ENCODE data around the gene SEMA3F.

The SEMA3F gene

DNA sequence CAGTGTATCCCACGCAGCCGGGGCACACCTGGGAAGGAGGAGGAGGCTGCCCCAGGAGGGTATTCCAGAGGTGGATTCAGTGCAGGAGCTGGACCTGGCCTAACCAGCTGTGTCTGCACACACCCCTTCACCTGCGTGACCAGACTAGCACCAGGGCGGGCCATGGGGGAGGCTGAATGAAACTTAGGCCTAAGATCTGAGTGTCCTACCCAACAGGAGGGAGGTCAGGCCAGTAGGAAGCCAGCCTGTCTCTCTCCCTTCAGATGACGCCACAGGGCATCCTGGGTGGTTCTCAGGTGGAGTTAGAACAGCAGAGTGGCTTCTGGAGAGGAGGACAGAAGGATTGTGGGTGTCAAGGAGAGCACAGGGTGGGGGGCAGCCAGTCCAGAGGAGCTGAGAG is 3.4 kb upstream of the SEMA3F start:
- CTCF ChIA-PET: interaction anchor here (1.2 kb wide), 1 partner anchor 14 kb away, joined by 3 read pairs; no protein-coding TSS in a partner anchor
- no peak for DNase-seq (ENCODE audit: extremely low spot score)
- TF ChIP-seq TARDBP (IDR thresholded peaks at IDR 0.05): no peak
- no peak for TF ChIP-seq FOXK2 (IDR thresholded peaks at IDR 0.05)
- no peak for TF ChIP-seq FOXA1 (IDR thresholded peaks at IDR 0.05)
- TF ChIP-seq BHLHE40 (IDR thresholded peaks at IDR 0.05; ENCODE audit: borderline replicate concordance): no peak
- TF ChIP-seq CTBP1 (IDR thresholded peaks at IDR 0.05; ENCODE audit: borderline replicate concordance): no peak
- TF ChIP-seq NFRKB (IDR thresholded peaks at IDR 0.05): no peak
- no peak for TF ChIP-seq LEF1 (IDR thresholded peaks at IDR 0.05; ENCODE audit: borderline replicate concordance)
- no peak for TF ChIP-seq SUZ12 (IDR thresholded peaks at IDR 0.05)
- TF ChIP-seq HDGF (IDR thresholded peaks at IDR 0.05; ENCODE audit: borderline replicate concordance): no peak
- TF ChIP-seq, protein P1, sequence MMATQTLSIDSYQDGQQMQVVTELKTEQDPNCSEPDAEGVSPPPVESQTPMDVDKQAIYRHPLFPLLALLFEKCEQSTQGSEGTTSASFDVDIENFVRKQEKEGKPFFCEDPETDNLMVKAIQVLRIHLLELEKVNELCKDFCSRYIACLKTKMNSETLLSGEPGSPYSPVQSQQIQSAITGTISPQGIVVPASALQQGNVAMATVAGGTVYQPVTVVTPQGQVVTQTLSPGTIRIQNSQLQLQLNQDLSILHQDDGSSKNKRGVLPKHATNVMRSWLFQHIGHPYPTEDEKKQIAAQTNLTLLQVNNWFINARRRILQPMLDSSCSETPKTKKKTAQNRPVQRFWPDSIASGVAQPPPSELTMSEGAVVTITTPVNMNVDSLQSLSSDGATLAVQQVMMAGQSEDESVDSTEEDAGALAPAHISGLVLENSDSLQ (IDR thresholded peaks at IDR 0.05): no peak
- TF ChIP-seq L3MBTL2 (conservative IDR thresholded peaks at IDR 0.05): no peak
- TF ChIP-seq ZNF384 (IDR thresholded peaks at IDR 0.05): no peak
- no peak for TF ChIP-seq SP1 (IDR thresholded peaks at IDR 0.05)
- no peak for TF ChIP-seq ELF4 (IDR thresholded peaks at IDR 0.05)
- no peak for TF ChIP-seq ARNT (IDR thresholded peaks at IDR 0.05)
- no peak for TF ChIP-seq FOXM1 (IDR thresholded peaks at IDR 0.05; ENCODE audit: borderline replicate concordance)
- POLR2A ChIA-PET: interaction anchor here (1.1 kb wide), 1 partner anchor 13 kb away, joined by 3 read pairs; no protein-coding TSS in a partner anchor

DNA sequence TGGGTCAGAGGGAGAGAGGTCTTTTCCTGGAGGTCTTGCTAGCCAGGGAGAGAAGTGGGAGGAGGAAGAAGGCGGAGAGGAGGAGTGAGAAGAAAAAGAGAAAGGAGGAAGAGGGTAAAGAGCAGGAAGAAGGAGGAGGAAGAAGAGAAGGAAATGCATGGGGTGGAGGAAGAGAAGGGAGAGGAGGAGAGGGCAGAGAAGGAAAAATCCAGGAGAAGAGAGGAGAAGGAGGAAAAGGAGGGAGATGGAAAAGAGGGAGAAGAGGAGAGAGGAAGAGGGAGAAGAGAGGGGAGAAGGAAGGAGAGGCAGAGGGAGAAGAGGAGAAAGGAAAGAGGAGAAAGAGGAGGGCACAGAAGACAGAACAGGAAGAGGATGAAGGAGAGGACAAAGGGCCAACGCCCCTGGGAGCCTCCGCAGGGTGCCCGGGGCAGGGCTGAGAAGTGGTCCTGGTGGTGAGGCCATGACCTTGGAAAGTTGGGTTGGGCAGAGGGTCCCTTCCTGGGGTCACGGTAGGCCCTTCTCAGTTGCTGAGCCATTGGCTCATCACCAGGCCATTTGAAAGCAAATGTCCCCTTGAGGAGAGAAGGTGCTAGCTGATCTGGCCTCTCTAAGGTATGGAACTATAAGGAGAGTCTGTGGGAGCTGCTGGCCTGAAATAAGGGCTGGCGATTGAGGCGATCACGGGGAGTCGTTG is 1.2 kb upstream of the SEMA3F start:
- ChIA-PET POLR2A (interaction anchor here (0.7 to 2.2 kb wide), 3 partner anchors 28 to 32 kb away, joined by 3 to 8 read pairs (median 4); no protein-coding TSS in a partner anchor), CTCF (interaction anchor here (0.7 to 1.7 kb wide), 3 partner anchors 31 to 351 kb away, joined by 3 to 5 read pairs (median 3); no protein-coding TSS in a partner anchor)

DNA sequence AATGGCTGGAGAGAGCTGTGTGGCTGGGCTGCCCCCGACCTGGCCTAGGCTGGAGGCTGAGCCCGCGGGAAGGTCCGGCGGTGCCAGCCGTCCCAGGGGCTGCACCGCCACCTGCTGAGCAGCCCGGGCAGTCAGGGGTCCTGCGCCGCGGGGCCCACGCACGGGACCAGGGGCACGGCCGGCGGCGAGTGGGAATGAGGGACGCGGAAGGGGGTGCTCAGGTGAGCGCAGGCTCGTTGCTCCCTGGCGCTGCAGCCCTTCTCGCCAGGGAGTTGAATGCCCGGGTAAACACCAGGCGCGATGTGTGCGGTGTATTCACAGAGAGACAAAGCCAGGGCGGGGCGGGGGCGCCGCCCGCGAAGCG is 666 bp upstream of the SEMA3F start:
- ChIA-PET CTCF (interaction anchor here (1.7 kb wide), 1 partner anchor 35 kb away, joined by 5 read pairs; no protein-coding TSS in a partner anchor), POLR2A (interaction anchor here (0.9 to 2.2 kb wide), 2 partner anchors 29 to 32 kb away, joined by 4 to 8 read pairs; no protein-coding TSS in a partner anchor)

More for the DNA sequence above, 1.2 kb upstream of the SEMA3F start:
- DNase-seq (ENCODE audit: extremely low spot score): no peak
- TF ChIP-seq NFRKB (IDR thresholded peaks at IDR 0.05) (no peak), TARDBP (IDR thresholded peaks at IDR 0.05) (no peak), FOXM1 (IDR thresholded peaks at IDR 0.05; ENCODE audit: borderline replicate concordance) (no peak), FOXA1 (IDR thresholded peaks at IDR 0.05) (no peak), LEF1 (IDR thresholded peaks at IDR 0.05; ENCODE audit: borderline replicate concordance) (no peak), SP1 (IDR thresholded peaks at IDR 0.05) (no peak), ELF4 (IDR thresholded peaks at IDR 0.05) (no peak), FOXK2 (IDR thresholded peaks at IDR 0.05) (no peak), L3MBTL2 (conservative IDR thresholded peaks at IDR 0.05) (no peak)

DNA sequence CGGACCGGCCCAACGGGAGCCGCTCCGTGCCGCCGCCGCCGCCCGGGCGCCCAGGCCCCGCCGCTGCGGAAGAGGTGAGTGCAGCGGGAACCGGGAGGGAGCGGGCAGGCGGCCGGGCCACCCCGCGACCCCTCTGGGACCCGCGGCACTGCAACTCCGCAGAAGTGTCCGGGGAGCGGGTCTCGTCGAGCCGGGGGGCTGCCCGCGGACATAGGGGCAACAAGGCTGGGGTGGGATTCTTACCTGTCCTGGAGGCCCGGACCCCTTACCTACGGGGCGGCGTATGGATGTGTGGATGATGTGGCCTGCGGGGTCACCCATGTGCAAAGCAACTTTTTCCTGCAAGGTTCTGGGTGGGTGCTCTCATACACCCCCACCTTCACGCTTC is 361 bp downstream of the SEMA3F start:
- DNase-seq (ENCODE audit: extremely low spot score): no peak
- CTCF ChIA-PET: no interaction called here
- POLR2A ChIA-PET: interaction anchor here (1.3 kb wide), 1 partner anchor 32 kb away, joined by 3 read pairs; no protein-coding TSS in a partner anchor
- TF ChIP-seq ZNF384 (IDR thresholded peaks at IDR 0.05): no peak
- no peak for TF ChIP-seq LEF1 (IDR thresholded peaks at IDR 0.05; ENCODE audit: borderline replicate concordance)
- no peak for TF ChIP-seq FOXK2 (IDR thresholded peaks at IDR 0.05)
- no peak for TF ChIP-seq SP1 (IDR thresholded peaks at IDR 0.05)
- TF ChIP-seq SUZ12 (IDR thresholded peaks at IDR 0.05): no peak
- no peak for TF ChIP-seq CTBP1 (IDR thresholded peaks at IDR 0.05; ENCODE audit: borderline replicate concordance)
- TF ChIP-seq, protein P1 (IDR thresholded peaks at IDR 0.05): no peak
- TF ChIP-seq FOXA1 (IDR thresholded peaks at IDR 0.05): no peak
- TF ChIP-seq FOXM1 (IDR thresholded peaks at IDR 0.05; ENCODE audit: borderline replicate concordance): no peak

More for the DNA sequence above, 666 bp upstream of the SEMA3F start:
- no peak for DNase-seq (ENCODE audit: extremely low spot score)
- no peak for TF ChIP-seq ZNF384 (IDR thresholded peaks at IDR 0.05)
- no peak for TF ChIP-seq FOXM1 (IDR thresholded peaks at IDR 0.05; ENCODE audit: borderline replicate concordance)
- no peak for TF ChIP-seq FOXK2 (IDR thresholded peaks at IDR 0.05)
- TF ChIP-seq FOXA1 (IDR thresholded peaks at IDR 0.05): no peak
- no peak for TF ChIP-seq SP1 (IDR thresholded peaks at IDR 0.05)
- no peak for TF ChIP-seq BHLHE40 (IDR thresholded peaks at IDR 0.05; ENCODE audit: borderline replicate concordance)
- no peak for TF ChIP-seq SUZ12 (IDR thresholded peaks at IDR 0.05)
- no peak for TF ChIP-seq TARDBP (IDR thresholded peaks at IDR 0.05)

DNA sequence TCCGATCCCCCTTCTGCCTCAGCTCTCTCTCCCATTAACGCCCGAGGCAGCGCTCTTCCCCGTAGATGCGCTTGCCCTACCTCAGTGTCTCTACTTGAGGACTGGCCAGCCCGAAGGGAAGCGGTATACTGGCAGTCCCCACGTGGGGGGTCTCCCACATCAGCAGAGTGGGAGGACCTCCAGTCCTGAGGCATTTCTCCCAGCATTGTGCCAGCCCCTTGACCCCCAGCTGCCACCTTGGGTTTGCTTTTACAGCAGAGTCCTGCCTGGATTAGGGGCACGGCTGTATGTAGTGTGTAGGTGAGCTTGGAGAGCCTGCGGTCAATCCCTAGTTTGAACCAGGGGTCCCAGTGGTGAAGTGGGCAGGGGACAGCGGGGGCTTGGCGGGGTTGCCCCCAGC is 767 bp downstream of the SEMA3F start:
- DNase-seq (ENCODE audit: extremely low spot score): no peak
- CTCF ChIA-PET: interaction anchor here (0.9 to 1.2 kb wide), 2 partner anchors 48 to 70 kb away, joined by 3 to 4 read pairs; no protein-coding TSS in a partner anchor
- TF ChIP-seq LEF1 (IDR thresholded peaks at IDR 0.05; ENCODE audit: borderline replicate concordance) (no peak), SP1 (IDR thresholded peaks at IDR 0.05) (no peak), TARDBP (IDR thresholded peaks at IDR 0.05) (no peak), ZNF384 (IDR thresholded peaks at IDR 0.05) (no peak), CTBP1 (IDR thresholded peaks at IDR 0.05; ENCODE audit: borderline replicate concordance) (no peak), BHLHE40 (IDR thresholded peaks at IDR 0.05; ENCODE audit: borderline replicate concordance) (no peak), ELF4 (IDR thresholded peaks at IDR 0.05) (no peak), ARNT (IDR thresholded peaks at IDR 0.05) (no peak), SUZ12 (IDR thresholded peaks at IDR 0.05) (no peak), NFRKB (IDR thresholded peaks at IDR 0.05) (no peak), HDGF (IDR thresholded peaks at IDR 0.05; ENCODE audit: borderline replicate concordance) (no peak), FOXM1 (IDR thresholded peaks at IDR 0.05; ENCODE audit: borderline replicate concordance) (no peak), FOXA1 (IDR thresholded peaks at IDR 0.05) (no peak), FOXK2 (IDR thresholded peaks at IDR 0.05) (no peak)
- TF ChIP-seq, protein P1 (IDR thresholded peaks at IDR 0.05): no peak
- POLR2A ChIA-PET: interaction anchor here (1.3 kb wide), 1 partner anchor 32 kb away, joined by 3 read pairs; no protein-coding TSS in a partner anchor

All from HEK293T (cell line).